Progenitor cell of endocrine pancreas (in vitro differentiated cells): ENCODE results near the gene RASA3. TPM values are rescaled to one million over a fixed set of nuclear protein-coding genes. Genes with fewer than 3 reads are reported as not detected.

Experiments used
- DNase-seq: peaks from one replicate; pipeline ENCODE4 v3.0.0; 2021; ENCODE audit warnings: low spot score; ENCODE audit not compliant: unreplicated experiment
- H3K27ac Mint-ChIP-seq: 2 replicates; pipeline ENCODE4 v1.8.0; 2021; ENCODE audit warnings: mild to moderate bottlenecking, moderate library complexity, mixed read lengths
- H3K27me3 Mint-ChIP-seq: 2 replicates; pipeline ENCODE4 v1.8.0; 2021; ENCODE audit warnings: mixed read lengths
- H3K36me3 Mint-ChIP-seq: 2 replicates; pipeline ENCODE4 v1.8.0; 2022; ENCODE audit warnings: mixed read lengths; ENCODE audit not compliant: insufficient read depth
- H3K4me1 Mint-ChIP-seq: 2 replicates; pipeline ENCODE4 v1.8.0; 2021; ENCODE audit warnings: low read depth, mixed read lengths
- H3K4me3 Mint-ChIP-seq: 2 replicates; pipeline ENCODE4 v1.8.0; 2021; ENCODE audit warnings: low read depth, mild to moderate bottlenecking, moderate library complexity, mixed read lengths
- H3K9me3 Mint-ChIP-seq: 2 replicates; pipeline ENCODE4 v1.8.0; 2021; ENCODE audit warnings: low read depth, mixed read lengths
- total RNA-seq: library from RNA; stranded (reverse); gene quantifications from 2 replicates; pipeline ENCODE4 v1.2.1, GENCODE V29; 2021
- TF ChIP-seq, protein P1 (sequence below): fragments of 200-600 bp; sonication (generic); IDR thresholded peaks from one replicate; pipeline ENCODE4 v1.5.0; 2021; ENCODE audit warnings: antibody characterized with exemption, mild to moderate bottlenecking; ENCODE audit not compliant: unreplicated experiment

Gene RASA3
- total RNA-seq, 1 donor from 2014 or later = 6.3 TPM

DNA sequence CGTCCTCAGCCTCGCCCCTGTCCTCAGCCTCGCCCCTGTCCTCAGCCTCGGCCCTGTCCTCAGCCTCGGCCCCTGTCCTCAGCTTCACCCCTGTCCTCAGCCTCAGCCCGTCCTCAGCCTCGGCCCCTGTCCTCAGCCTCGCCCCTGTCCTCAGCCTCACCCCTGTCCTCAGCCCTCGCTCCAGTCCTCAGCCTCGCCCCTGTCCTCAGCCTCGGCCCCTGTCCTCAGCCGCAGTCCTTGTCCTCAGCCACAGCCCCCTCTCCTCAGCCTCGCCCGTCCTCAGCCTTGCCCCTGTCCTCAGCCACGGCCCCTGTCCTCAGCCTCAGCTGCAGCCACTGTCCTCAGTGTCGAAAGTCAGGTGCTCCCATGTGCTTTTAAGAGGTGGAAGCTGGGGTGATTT, 169.0 kb downstream of the RASA3 start:
- Mint-ChIP-seq H3K36me3 (peaks cover 1% of the 10 kb centered on the region), H3K4me1 (no peaks in the 10 kb centered on the region), H3K9me3 (peaks cover 22% of the 10 kb centered on the region), H3K4me3 (no peak overlapping the region), H3K27me3 (no peaks in the 10 kb centered on the region), H3K27ac (no peak overlapping the region)
- TF ChIP-seq, protein P1, sequence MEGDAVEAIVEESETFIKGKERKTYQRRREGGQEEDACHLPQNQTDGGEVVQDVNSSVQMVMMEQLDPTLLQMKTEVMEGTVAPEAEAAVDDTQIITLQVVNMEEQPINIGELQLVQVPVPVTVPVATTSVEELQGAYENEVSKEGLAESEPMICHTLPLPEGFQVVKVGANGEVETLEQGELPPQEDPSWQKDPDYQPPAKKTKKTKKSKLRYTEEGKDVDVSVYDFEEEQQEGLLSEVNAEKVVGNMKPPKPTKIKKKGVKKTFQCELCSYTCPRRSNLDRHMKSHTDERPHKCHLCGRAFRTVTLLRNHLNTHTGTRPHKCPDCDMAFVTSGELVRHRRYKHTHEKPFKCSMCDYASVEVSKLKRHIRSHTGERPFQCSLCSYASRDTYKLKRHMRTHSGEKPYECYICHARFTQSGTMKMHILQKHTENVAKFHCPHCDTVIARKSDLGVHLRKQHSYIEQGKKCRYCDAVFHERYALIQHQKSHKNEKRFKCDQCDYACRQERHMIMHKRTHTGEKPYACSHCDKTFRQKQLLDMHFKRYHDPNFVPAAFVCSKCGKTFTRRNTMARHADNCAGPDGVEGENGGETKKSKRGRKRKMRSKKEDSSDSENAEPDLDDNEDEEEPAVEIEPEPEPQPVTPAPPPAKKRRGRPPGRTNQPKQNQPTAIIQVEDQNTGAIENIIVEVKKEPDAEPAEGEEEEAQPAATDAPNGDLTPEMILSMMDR = no peak
- no peak for DNase-seq

GRCh38 chr13:113962975-113963374, 169.4 kb downstream of the RASA3 start:
- no peak overlapping the region for H3K4me3 Mint-ChIP-seq

GRCh38 chr13:113962386-113962785, 170.0 kb downstream of the RASA3 start:
- DNase-seq = no peak
- H3K36me3 Mint-ChIP-seq = peaks cover 1% of the 10 kb centered on the region
- TF ChIP-seq, protein P1 = no peak
- H3K9me3 Mint-ChIP-seq = peaks cover 23% of the 10 kb centered on the region
- H3K4me1 Mint-ChIP-seq = no peaks in the 10 kb centered on the region
- H3K4me3 Mint-ChIP-seq = no peak overlapping the region
- no peak overlapping the region for H3K27ac Mint-ChIP-seq
- no peaks in the 10 kb centered on the region for H3K27me3 Mint-ChIP-seq

More at GRCh38 chr13:113962975-113963374, 169.4 kb downstream of the RASA3 start:
- TF ChIP-seq, protein P1 = no peak
- DNase-seq = no peak
- peaks cover 1% of the 10 kb centered on the region for H3K36me3 Mint-ChIP-seq
- H3K27me3 Mint-ChIP-seq = no peaks in the 10 kb centered on the region
- H3K4me1 Mint-ChIP-seq = no peaks in the 10 kb centered on the region
- peaks cover 23% of the 10 kb centered on the region for H3K9me3 Mint-ChIP-seq
- no peak overlapping the region for H3K27ac Mint-ChIP-seq

- peaks cover 27% of the 10 kb centered on the region for H3K9me3 Mint-ChIP-seq
- H3K27ac Mint-ChIP-seq = no peak overlapping the region
- no peak overlapping the region for H3K4me3 Mint-ChIP-seq
- peaks cover 1% of the 10 kb centered on the region for H3K36me3 Mint-ChIP-seq
- no peaks in the 10 kb centered on the region for H3K4me1 Mint-ChIP-seq
- TF ChIP-seq, protein P1 = no peak
- H3K27me3 Mint-ChIP-seq = no peaks in the 10 kb centered on the region
- DNase-seq = no peak
Measured at GRCh38 chr13:113960276-113960948, 172.0 kb downstream of the RASA3 start.

GRCh38 chr13:113959198-113959597, 173.2 kb downstream of the RASA3 start:
- H3K4me1 Mint-ChIP-seq = no peaks in the 10 kb centered on the region
- H3K4me3 Mint-ChIP-seq = no peak overlapping the region
- TF ChIP-seq, protein P1 = no peak
- peaks cover 1% of the 10 kb centered on the region for H3K36me3 Mint-ChIP-seq
- H3K27ac Mint-ChIP-seq = no peak overlapping the region
- peaks cover 27% of the 10 kb centered on the region for H3K9me3 Mint-ChIP-seq
- no peak for DNase-seq
- H3K27me3 Mint-ChIP-seq = no peaks in the 10 kb centered on the region
